Measurements from ENCODE around the gene ATRIP. TPM values are rescaled to one million over a fixed set of nuclear protein-coding genes. Genes with fewer than 3 reads are reported as not detected.

ATRIP gene
- total and polyA plus RNA-seq, 2 of the 4 experiments (the other 2 are of a cell fraction) = 6.8 to 10.8 TPM

DNA sequence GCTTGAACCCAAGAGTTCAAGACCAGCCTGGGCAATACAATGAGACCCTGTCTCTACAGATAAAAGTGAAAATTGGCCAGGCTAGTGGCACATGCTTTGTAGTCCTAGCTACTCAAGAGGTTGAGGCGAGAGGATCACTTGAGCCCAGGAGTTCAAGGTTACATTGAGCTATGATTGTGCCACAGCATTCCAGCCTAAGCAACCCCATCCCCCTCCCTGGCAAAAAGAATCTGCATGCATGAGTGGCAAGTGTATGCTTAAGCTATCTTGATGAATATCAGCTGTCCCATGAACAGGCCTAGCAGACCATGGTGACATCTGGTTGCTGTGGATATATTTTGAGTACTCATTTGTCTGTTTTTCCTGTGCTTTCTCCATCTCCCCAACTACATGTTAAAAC is 4.7 kb downstream of the ATRIP start:
- dilution Hi-C loops (cut with HindIII; ENCODE audit: low sequenced_read_pairs, unreplicated experiment) = no loop called here
- WGBS, 2 experiments (ENCODE audit: extremely low coverage in 2 of 2, insufficient read length in 1 of 2) = no CpG with 5 or more reads among the region's 1 CpG
- CTCF ChIA-PET = interaction anchor here (0.6 kb wide), 1 partner anchor 10 kb away, joined by 3 read pairs; no protein-coding TSS in a partner anchor

More for the DNA sequence above, 4.7 kb downstream of the ATRIP start:
- Histone ChIP-seq H2AK9ac (replicated peaks; ENCODE audit: low read depth, low read length, poor library complexity) (no peak overlapping the region), H3K27ac (ENCODE audit: insufficient read depth, low read length) (no peak overlapping the region), H3K9ac (ENCODE audit: low read depth, low read length) (no peak overlapping the region), H3K4ac (ENCODE audit: low read depth, low read length) (no peak overlapping the region), H3K56ac (ENCODE audit: extremely low read depth, insufficient read depth, low read length) (no peak overlapping the region), H4K5ac (ENCODE audit: low read depth, low read length) (no peak overlapping the region), H3K18ac (ENCODE audit: low read depth, low read length) (no peak overlapping the region), H3K4me1 (ENCODE audit: control insufficient read depth, insufficient read depth, low read length) (peaks cover 3% of the 10 kb centered on the region), H3K14ac (replicated peaks; ENCODE audit: low read depth, low read length) (no peak overlapping the region), H3K23ac (ENCODE audit: low read depth, low read length) (no peak overlapping the region), H3K27me3 (ENCODE audit: control insufficient read depth, insufficient read depth, low read length) (no peaks in the 10 kb centered on the region), H3K79me1 (ENCODE audit: low read depth in 1 of 2, low read length in 2 of 2) (peaks cover 17 to 22% of the 10 kb centered on the region in 2 experiments), H2BK20ac (ENCODE audit: low read depth, low read length) (no peak overlapping the region), H2BK5ac (ENCODE audit: low read depth, low read length, poor library complexity, severe bottlenecking) (no peak overlapping the region), H2AFZ (replicated peaks; ENCODE audit: low read length, poor library complexity) (no peak overlapping the region), H4K20me1 (ENCODE audit: insufficient read depth, low read length) (no peaks in the 10 kb centered on the region), H4K8ac (ENCODE audit: low read depth in 2 of 2, low read length in 2 of 2) (no peak overlapping the region), H3K36me3 (ENCODE audit: control insufficient read depth, insufficient read depth, low read length) (peaks cover 15% of the 10 kb centered on the region), H3K4me3 (ENCODE audit: insufficient read depth, low read depth, low read length) (no peak overlapping the region), H3K9me1 (ENCODE audit: insufficient read depth, low read length) (peaks cover 8% of the 10 kb centered on the region), H2BK120ac (ENCODE audit: low read depth, low read length) (no peak overlapping the region), H3K4me2 (ENCODE audit: low read depth, low read length) (no peak overlapping the region), H4K91ac (ENCODE audit: insufficient read depth, low read depth, low read length) (no peak overlapping the region), H2AK5ac (ENCODE audit: low read depth, low read length) (no peak overlapping the region), H2BK15ac (ENCODE audit: low read depth, low read length) (no peak overlapping the region), H3K9me3 (ENCODE audit: control insufficient read depth, insufficient read depth, low read length) (no peaks in the 10 kb centered on the region)
- POLR2A ChIA-PET (ENCODE audit: unreplicated experiment) = no interaction called here
- intact Hi-C loops (cut with micrococcal nuclease) = no loop called here
- no peak for TF ChIP-seq MXI1 (IDR thresholded peaks at IDR 0.05; ENCODE audit: borderline replicate concordance, low read depth, low read length)
- no peak for TF ChIP-seq CEBPB (IDR thresholded peaks at IDR 0.05; ENCODE audit: low read depth, low read length)
- TF ChIP-seq, protein P1, sequence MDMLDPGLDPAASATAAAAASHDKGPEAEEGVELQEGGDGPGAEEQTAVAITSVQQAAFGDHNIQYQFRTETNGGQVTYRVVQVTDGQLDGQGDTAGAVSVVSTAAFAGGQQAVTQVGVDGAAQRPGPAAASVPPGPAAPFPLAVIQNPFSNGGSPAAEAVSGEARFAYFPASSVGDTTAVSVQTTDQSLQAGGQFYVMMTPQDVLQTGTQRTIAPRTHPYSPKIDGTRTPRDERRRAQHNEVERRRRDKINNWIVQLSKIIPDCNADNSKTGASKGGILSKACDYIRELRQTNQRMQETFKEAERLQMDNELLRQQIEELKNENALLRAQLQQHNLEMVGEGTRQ (IDR thresholded peaks at IDR 0.05; ENCODE audit: low read depth, low read length) = no peak
- TF ChIP-seq, protein P2, sequence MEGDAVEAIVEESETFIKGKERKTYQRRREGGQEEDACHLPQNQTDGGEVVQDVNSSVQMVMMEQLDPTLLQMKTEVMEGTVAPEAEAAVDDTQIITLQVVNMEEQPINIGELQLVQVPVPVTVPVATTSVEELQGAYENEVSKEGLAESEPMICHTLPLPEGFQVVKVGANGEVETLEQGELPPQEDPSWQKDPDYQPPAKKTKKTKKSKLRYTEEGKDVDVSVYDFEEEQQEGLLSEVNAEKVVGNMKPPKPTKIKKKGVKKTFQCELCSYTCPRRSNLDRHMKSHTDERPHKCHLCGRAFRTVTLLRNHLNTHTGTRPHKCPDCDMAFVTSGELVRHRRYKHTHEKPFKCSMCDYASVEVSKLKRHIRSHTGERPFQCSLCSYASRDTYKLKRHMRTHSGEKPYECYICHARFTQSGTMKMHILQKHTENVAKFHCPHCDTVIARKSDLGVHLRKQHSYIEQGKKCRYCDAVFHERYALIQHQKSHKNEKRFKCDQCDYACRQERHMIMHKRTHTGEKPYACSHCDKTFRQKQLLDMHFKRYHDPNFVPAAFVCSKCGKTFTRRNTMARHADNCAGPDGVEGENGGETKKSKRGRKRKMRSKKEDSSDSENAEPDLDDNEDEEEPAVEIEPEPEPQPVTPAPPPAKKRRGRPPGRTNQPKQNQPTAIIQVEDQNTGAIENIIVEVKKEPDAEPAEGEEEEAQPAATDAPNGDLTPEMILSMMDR (conservative IDR thresholded peaks at IDR 0.05; ENCODE audit: low read depth, low read length) = no peak
- TF ChIP-seq RCOR1 (IDR thresholded peaks at IDR 0.05; ENCODE audit: insufficient replicate concordance, low read length) = no peak
- BruUV-seq (replicated peaks) = no TSS peak
- DNase-seq (no peak), ATAC-seq (ENCODE audit: low read depth) (no peak)
- in situ Hi-C loops (cut with MboI; ENCODE audit: low sequenced_read_pairs) = no loop called here

Data from IMR-90 (cell line).